HuH-7 (cell line): ENCODE data around the gene SLC38A8.

Experiments used
- DNase-seq: peaks from one replicate; pipeline ENCODE4 v3.0.0; 2011; ENCODE audit warnings: low spot score

The SLC38A8 gene

DNA sequence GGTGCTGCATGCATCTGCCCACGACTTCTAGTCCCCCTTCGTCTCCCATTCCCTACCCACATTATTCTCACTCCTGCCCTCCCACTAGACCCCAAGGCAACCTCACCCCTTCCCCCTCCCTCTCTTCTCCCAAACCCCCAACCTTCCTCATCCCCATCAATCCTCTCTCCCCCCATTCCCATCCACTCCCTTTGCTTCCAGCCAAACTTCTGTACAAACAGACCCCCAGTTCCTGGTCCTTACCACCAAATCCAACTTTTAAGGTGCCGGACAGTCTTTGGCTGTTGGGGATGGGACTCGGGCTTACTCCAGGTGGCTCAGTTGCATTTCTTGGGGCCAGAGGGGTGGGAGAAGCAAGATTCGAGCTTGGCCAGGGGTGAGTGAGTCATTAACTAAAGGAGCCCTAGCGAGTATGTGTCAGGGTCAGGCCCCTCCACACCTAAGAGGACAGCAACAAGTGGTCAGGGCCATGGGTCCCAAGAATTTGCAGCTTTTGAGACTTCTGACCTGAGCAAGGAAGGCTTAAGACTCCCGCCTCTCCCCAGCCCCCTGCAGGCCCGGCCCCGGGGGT lies at the start of gene SLC38A8:
Gene SLC38A8 (minus strand): TSS at position 488 of the 571 bp plus-strand sequence. CDS start 638 bp downstream, outside the sequence.
- DNase-seq = no peak

GRCh38 chr16:84091460-84091859 lies 48.9 kb upstream of the SLC38A8 start:
- no peak for DNase-seq

DNA sequence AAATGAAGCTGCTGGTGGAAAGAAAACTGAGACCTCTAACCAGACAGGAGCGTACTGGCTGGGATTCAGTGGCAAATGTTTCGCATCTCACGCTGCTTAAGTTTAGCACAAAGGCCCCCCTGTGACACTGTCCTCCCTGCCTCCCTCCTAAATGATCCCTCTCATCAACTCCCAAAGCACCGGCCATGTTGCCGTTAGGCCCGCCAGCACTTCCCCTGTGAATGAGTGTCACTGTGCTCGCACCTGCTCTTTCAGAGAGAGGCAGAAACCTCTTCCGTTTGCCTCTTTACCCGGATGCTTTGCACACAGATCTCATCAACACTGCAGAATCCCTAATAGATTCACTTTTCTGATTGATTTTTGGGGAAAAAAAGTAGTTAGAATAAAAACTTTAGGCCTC lies 47.6 kb upstream of the SLC38A8 start:
- DNase-seq = no peak

GRCh38 chr16:84088695-84089395 lies 46.2 kb upstream of the SLC38A8 start:
- DNase-seq = peak; percentile 17

DNA sequence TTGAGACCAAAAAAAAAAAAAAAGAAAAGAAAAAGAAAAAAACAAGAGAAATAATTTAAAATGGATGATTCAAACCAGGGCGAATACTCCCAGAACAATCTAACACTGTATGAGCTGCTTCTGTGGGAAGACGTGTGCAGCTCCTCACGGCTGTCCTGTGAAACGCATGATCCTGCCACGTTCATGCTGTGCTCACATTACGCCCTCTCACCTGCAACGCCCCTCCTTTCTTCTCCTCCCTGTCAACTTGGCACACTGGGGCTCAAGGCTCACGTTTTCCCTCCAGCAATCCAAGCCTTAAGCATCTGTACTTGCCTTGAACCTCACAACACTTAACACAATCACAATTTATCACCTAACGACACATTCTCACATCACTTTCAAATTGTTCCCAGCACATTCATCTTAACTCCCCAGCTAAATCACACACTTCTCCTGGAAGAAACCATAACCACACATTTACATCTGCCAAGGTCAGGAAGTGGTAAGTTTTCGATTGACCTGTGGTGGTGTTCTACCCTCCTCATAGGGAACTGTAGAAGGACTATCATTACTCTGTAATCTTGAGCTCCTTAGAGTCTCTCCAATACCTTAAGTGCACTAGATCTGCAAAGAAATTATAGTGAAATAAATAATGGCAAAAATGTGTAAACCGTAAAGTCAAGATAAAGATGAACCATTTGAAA lies 45.0 kb upstream of the SLC38A8 start:
- DNase-seq = no peak

- no peak for DNase-seq
Observed at GRCh38 chr16:84087001-84087400, 44.4 kb upstream of the SLC38A8 start.

DNA sequence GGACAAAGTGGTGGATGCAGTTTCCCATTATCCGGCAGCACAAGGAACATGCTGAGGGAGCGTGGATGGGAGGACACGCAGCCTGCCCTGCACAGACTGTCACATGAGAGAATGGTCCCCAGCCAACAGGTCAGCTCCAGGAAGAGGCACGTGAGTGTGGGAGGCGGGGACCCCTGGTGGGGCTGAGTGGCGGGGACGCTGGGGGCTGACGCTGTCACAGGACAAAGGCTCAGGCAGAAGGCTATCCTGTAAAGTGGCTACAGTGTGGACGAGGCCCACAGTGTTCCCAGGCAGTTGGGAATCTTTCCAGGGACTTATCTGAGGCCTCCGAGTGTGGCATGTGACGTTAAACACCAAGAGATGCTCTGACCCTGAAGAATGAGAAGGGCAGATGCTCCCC lies 43.7 kb upstream of the SLC38A8 start:
- DNase-seq = no peak

DNA sequence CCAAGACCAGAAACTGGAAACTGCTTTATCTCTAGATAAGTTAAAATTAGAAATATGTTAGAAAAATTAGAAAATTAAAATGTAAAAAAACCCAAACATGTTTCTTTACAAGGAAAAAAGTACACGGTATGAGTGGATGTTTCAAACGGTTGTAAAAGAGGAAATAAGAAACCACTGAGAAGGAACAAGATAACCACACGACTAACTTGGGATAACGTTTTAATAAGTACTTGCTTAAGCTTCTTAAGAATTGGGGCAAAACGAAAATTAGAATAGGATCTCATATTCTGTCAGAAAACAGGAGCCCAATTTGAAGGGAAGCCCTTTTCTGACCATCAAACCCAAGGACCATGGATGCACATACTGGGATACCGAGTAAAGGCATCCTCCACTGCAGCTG lies 43.2 kb upstream of the SLC38A8 start:
- DNase-seq = no peak

DNA sequence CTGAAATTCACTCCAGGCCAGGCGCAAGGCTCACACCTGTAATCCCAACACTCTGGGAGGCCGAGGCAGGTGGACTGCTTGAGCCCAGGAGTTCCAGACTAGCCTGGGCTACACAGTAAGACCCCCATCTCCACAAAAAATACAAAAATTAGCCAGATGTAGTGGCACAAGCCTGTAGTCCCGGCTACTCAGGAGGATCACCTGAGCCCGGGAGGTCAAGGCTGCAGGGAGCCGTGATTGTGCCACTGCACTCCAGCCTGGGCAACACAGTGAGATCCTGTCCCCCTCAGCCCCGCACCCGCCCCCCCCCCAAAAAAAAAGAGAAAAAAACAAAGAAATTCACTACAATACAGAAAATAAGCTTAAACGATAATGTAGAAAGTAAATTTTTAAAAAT lies 42.7 kb upstream of the SLC38A8 start:
- no peak for DNase-seq

DNA sequence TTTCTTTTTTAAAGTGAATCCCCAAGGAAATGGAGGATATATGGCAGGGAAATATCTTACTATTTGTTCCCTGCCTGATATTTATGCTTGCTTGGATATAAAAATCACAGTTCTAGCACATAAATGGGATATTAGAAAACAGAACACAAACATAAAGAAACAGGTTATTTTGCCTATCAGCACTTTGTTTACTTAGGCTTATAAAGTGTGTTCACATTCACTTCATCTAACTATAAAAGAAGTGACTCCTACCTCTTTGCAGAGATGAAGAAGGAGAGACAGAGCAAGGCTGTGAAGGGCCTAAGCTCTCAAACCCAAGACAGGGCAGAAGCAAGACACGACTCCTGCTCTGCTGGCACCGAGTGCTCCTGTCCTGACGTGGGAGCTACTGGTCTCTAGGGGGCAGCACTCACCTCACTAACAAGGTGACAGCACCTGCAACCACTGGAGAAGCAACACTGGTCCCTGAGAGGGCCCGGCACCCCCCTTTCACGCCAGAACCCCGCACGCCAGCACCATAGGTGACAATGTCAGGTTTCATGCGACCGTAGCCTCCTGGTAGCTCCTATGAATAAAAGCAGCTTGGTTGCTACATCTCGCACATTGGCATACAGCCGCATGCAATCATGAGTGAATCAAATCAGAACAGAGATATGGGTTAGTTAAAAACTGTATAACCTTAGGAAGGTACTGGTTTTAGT lies 42.1 kb upstream of the SLC38A8 start:
- peak; percentile 85 for DNase-seq

DNA sequence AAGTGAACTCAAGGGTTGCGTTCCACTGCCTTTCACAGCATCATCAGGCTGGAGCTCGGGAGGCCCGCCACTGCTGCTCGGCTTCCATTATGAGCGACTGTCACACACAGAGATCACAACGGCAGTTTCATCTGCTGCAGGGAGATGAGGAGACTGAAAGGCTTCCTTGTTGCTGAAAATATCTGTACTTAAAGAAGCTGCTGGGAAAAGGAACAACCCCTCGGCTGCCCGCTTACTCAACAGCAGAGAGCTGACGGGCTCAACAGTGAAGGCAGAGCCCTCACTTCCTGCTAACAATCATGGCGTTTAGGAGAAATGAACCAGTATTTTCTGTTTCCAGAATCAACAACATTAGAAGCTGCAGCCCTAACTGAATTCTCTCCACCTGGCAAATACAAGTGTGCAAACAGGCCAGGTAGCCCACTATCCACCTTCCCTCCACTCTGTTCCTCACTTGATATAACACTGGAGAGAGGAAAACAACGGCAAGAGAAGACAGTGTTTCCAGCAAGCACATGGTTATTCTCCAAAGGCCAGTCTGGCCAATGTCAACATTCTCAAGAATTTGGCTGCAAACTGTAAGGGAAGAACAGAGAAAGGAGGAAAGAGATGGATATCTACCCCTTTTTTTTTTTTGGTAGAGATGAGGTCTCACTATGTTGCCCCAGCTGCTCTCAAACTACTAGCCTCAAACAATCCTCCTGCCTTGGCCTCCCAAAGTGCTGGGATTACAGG lies 40.4 kb upstream of the SLC38A8 start:
- no peak for DNase-seq

DNA sequence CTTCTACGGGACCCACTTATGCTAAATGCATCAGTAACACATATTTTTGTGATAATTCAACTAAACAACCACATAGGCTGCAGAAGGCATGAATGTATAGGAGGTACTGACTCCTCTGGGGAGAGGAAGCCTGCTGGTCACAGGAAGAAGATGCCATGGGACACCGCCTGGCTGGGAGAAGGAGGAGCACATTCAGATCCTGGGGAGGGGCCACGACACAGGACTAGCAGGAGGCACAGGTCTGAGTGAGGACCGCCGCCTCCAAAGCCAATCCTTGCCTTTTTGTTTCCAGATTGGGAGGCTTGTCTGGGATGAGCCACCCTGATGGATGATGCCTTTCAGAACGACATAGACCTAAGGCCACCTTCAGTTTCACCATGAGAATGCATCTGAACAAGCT lies 39.5 kb upstream of the SLC38A8 start:
- no peak for DNase-seq

DNA sequence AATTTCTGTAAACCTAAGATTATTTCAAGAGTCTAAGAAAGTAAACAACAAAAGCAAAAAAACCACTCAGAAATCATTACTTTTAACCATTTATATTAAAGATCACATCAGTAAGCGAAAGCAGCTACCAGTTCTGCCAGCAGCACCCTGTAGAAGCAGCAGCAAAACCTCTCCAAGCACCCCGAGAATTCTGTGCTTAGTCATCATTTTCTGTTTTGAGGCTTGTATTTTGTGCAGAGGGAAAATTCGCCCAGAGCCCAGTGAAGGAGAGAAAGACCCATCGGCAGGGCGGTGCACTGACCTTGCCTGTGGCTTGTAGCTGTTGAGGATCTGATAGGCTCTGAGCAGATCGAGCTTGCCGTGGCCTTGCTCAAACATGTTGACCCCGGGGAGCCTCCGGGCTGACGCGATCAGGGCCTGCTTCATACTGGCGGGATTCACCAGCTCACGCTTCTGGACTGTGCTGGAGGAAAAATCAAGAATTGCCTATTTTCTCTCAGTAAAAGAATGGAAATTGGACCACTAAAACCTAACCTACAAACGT lies 38.9 kb upstream of the SLC38A8 start:
- no peak for DNase-seq

DNA sequence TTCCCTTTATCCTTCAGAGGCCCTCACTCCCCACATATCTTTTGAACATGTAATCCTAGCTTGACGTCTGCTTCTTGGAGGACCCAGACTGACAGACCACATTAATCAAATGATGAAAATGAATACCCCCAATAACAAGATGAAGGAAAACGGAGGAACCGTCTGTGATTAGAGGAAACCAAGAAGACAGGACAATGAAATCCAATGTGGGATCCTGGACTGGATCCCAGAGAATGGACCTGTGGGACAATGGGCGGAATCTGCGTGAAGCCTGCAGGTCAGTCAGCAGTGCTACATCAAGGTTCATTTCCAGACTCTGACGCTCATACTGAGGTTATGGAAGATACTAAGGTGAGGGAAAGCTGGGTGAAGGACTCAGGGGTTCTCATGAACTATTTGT lies 38.2 kb upstream of the SLC38A8 start:
- no peak for DNase-seq

- no peak for DNase-seq
Observed at GRCh38 chr16:84080378-84080777, 37.8 kb upstream of the SLC38A8 start.

DNA sequence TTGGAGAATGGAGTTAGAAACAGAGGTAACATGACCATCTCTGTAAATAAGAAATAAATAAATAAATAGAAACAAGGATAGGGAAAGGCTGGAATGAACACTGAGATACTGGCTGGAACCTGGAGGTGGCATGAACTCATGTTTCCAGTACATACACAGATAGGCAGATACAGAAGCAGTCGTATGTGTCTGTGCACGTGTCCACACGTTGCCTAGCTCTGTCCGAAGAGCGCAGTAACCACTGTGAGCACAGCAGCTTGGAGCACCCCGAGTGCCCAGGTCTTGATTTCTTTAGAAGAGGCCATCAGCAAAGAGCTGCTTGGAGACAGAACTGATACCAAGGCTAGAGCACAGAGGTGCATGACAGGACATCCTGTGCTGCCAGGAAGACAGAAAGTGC lies 37.1 kb upstream of the SLC38A8 start:
- DNase-seq = no peak

GRCh38 chr16:84075376-84075775 lies 32.8 kb upstream of the SLC38A8 start:
- DNase-seq = no peak

DNA sequence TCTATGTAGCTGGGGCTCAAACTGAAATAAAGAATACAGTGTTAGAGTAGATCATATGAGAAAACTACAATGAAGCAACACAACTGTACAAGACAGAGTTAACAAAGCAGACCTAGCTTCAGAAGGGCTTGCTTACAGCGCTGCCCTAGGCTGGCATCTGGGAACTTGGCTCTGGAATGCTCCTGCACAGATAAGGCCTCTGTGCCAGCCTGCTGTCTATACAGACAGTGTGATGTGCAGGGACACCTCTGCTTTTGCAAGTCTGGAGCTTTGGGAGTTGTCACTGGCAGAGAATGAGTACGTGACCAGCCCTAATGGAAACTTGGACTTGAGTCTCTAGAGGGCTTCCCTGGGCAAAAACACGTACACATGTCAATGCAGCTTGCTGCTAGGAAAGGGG lies 32.1 kb upstream of the SLC38A8 start:
- no peak for DNase-seq

- DNase-seq = no peak
Observed at GRCh38 chr16:84072014-84072413, 29.4 kb upstream of the SLC38A8 start.

GRCh38 chr16:84071121-84071520 lies 28.5 kb upstream of the SLC38A8 start:
- no peak for DNase-seq

DNA sequence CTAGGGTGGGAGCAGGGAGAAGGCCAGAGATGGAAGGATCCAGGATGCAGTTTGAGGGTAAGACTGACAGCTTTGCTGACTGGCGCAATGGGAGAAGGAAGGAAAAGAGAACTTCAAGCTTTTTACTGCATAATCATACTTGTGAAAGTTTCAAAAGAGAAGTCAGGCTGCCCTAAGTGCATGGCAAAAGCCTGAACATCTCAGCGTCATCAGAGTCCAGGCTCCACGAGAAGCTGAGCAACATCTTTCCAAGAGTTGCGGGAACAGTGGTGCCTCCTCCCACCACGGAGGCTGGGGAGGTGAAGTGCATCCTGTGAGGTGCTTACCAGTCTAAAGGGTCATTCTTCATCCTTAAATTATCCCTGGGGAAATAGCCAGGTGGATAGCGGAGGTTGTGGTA lies 26.9 kb upstream of the SLC38A8 start:
- DNase-seq = no peak
